IPS-20b (cell line): ENCODE data around the gene SLC8A1.

Experiments
- H3K27ac ChIP-seq: one replicate; pipeline ENCODE4 v1.5.1; 2013; ENCODE audit warnings: low read length
- H3K27me3 ChIP-seq: 2 replicates; pipeline ENCODE4 v1.6.1; 2013; ENCODE audit warnings: mild to moderate bottlenecking, low read length, inconsistent platforms; ENCODE audit not compliant: insufficient read depth
- H3K36me3 ChIP-seq: 2 replicates; pipeline ENCODE4 v1.6.1; 2013; ENCODE audit warnings: low read depth, mild to moderate bottlenecking, inconsistent platforms, low read length, moderate library complexity; ENCODE audit not compliant: insufficient read depth
- H3K4me1 ChIP-seq: 2 replicates; pipeline ENCODE4 v1.6.1; 2013; ENCODE audit warnings: mild to moderate bottlenecking, control low read depth, inconsistent platforms, low read length, moderate library complexity; ENCODE audit not compliant: insufficient read depth
- H3K4me3 ChIP-seq: 2 replicates; pipeline ENCODE4 v1.5.1; 2013; ENCODE audit warnings: mild to moderate bottlenecking, low read length, inconsistent platforms
- H3K9ac ChIP-seq: 2 replicates; pipeline ENCODE4 v1.6.1; 2013; ENCODE audit warnings: low read depth, mild to moderate bottlenecking, inconsistent platforms, low read length, moderate library complexity
- H3K9me3 ChIP-seq: 2 replicates; pipeline ENCODE4 v1.6.1; 2013; ENCODE audit warnings: mild to moderate bottlenecking, low read depth, low read length, inconsistent platforms; ENCODE audit not compliant: insufficient read depth

SLC8A1 gene

GRCh38 chr2:40103590-40103989 is 348.3 kb downstream of the SLC8A1 start:
- H3K4me3 ChIP-seq: no peak overlapping the region
- no peaks in the 10 kb centered on the region for H3K36me3 ChIP-seq
- no peaks in the 10 kb centered on the region for H3K27me3 ChIP-seq
- H3K9ac ChIP-seq: no peak overlapping the region
- H3K4me1 ChIP-seq: peaks cover 19% of the 10 kb centered on the region
- H3K27ac ChIP-seq: no peak overlapping the region
- H3K9me3 ChIP-seq: no peaks in the 10 kb centered on the region

- Histone ChIP-seq H3K27me3 (no peaks in the 10 kb centered on the region), H3K9ac (0 out of 2 replicates have a peak overlapping the region, but pooled peaks have one; percentile 15), H3K4me3 (no peak overlapping the region), H3K36me3 (no peaks in the 10 kb centered on the region), H3K4me1 (peaks cover 19% of the 10 kb centered on the region), H3K9me3 (no peaks in the 10 kb centered on the region), H3K27ac (no peak overlapping the region)
Measured at GRCh38 chr2:40103163-40103562, 348.7 kb downstream of the SLC8A1 start.

- Histone ChIP-seq H3K4me1 (peaks cover 19% of the 10 kb centered on the region), H3K4me3 (no peak overlapping the region), H3K27me3 (no peaks in the 10 kb centered on the region), H3K36me3 (no peaks in the 10 kb centered on the region), H3K9ac (no peak overlapping the region), H3K9me3 (no peaks in the 10 kb centered on the region), H3K27ac (no peak overlapping the region)
Measured at GRCh38 chr2:40102447-40102846, 349.4 kb downstream of the SLC8A1 start.

GRCh38 chr2:40101131-40101575 is 350.7 kb downstream of the SLC8A1 start:
- Histone ChIP-seq H3K27ac (no peak overlapping the region), H3K9ac (no peak overlapping the region), H3K36me3 (no peaks in the 10 kb centered on the region), H3K4me3 (no peak overlapping the region), H3K9me3 (no peaks in the 10 kb centered on the region), H3K27me3 (no peaks in the 10 kb centered on the region), H3K4me1 (peaks cover 19% of the 10 kb centered on the region)

- Histone ChIP-seq H3K36me3 (no peaks in the 10 kb centered on the region), H3K4me3 (no peak overlapping the region), H3K9me3 (no peaks in the 10 kb centered on the region), H3K9ac (no peak overlapping the region), H3K4me1 (peaks cover 19% of the 10 kb centered on the region), H3K27ac (no peak overlapping the region), H3K27me3 (no peaks in the 10 kb centered on the region)
Measured at GRCh38 chr2:40100676-40101075, 351.2 kb downstream of the SLC8A1 start.

GRCh38 chr2:40098786-40099470 is 353.0 kb downstream of the SLC8A1 start:
- Histone ChIP-seq H3K36me3 (no peaks in the 10 kb centered on the region), H3K27me3 (no peaks in the 10 kb centered on the region), H3K9ac (no peak overlapping the region), H3K4me3 (no peak overlapping the region), H3K27ac (no peak overlapping the region), H3K9me3 (no peaks in the 10 kb centered on the region), H3K4me1 (peaks cover 19% of the 10 kb centered on the region)

- no peak overlapping the region for H3K9ac ChIP-seq
- no peaks in the 10 kb centered on the region for H3K36me3 ChIP-seq
- no peaks in the 10 kb centered on the region for H3K9me3 ChIP-seq
- H3K4me1 ChIP-seq: peaks cover 12% of the 10 kb centered on the region
- no peak overlapping the region for H3K4me3 ChIP-seq
- H3K27ac ChIP-seq: no peak overlapping the region
- no peaks in the 10 kb centered on the region for H3K27me3 ChIP-seq
Measured at GRCh38 chr2:40097691-40098385, 354.1 kb downstream of the SLC8A1 start.

- Histone ChIP-seq H3K27ac (no peak overlapping the region), H3K4me3 (no peak overlapping the region), H3K4me1 (0 out of 2 replicates have a peak, but pooled peaks cover 3% of the 10 kb centered on the region), H3K9me3 (no peaks in the 10 kb centered on the region), H3K27me3 (no peaks in the 10 kb centered on the region), H3K9ac (no peak overlapping the region), H3K36me3 (no peaks in the 10 kb centered on the region)
Measured at GRCh38 chr2:40096360-40096759, 355.5 kb downstream of the SLC8A1 start.

- H3K36me3 ChIP-seq: no peaks in the 10 kb centered on the region
- H3K9me3 ChIP-seq: no peaks in the 10 kb centered on the region
- no peaks in the 10 kb centered on the region for H3K27me3 ChIP-seq
- H3K4me1 ChIP-seq: 0 out of 2 replicates have a peak, but pooled peaks cover 3% of the 10 kb centered on the region
- H3K4me3 ChIP-seq: no peak overlapping the region
- H3K9ac ChIP-seq: no peak overlapping the region
- H3K27ac ChIP-seq: no peak overlapping the region
Measured at GRCh38 chr2:40095000-40095399, 356.9 kb downstream of the SLC8A1 start.

- H3K4me3 ChIP-seq: no peak overlapping the region
- H3K27ac ChIP-seq: no peak overlapping the region
- H3K9me3 ChIP-seq: no peaks in the 10 kb centered on the region
- 0 out of 2 replicates have a peak, but pooled peaks cover 2% of the 10 kb centered on the region for H3K4me1 ChIP-seq
- H3K27me3 ChIP-seq: no peaks in the 10 kb centered on the region
- no peak overlapping the region for H3K9ac ChIP-seq
- no peaks in the 10 kb centered on the region for H3K36me3 ChIP-seq
Measured at GRCh38 chr2:40094451-40094850, 357.4 kb downstream of the SLC8A1 start.

GRCh38 chr2:40093021-40093675 is 358.7 kb downstream of the SLC8A1 start:
- no peak overlapping the region for H3K27ac ChIP-seq
- no peaks in the 10 kb centered on the region for H3K27me3 ChIP-seq
- no peaks in the 10 kb centered on the region for H3K9me3 ChIP-seq
- no peak overlapping the region for H3K9ac ChIP-seq
- H3K36me3 ChIP-seq: no peaks in the 10 kb centered on the region
- no peaks in the 10 kb centered on the region for H3K4me1 ChIP-seq
- H3K4me3 ChIP-seq: no peak overlapping the region

GRCh38 chr2:40090044-40090443 is 361.8 kb downstream of the SLC8A1 start:
- no peaks in the 10 kb centered on the region for H3K36me3 ChIP-seq
- H3K4me3 ChIP-seq: no peak overlapping the region
- H3K27me3 ChIP-seq: no peaks in the 10 kb centered on the region
- H3K9me3 ChIP-seq: no peaks in the 10 kb centered on the region
- no peak overlapping the region for H3K9ac ChIP-seq
- H3K27ac ChIP-seq: no peak overlapping the region
- H3K4me1 ChIP-seq: no peaks in the 10 kb centered on the region
